ENCODE measurements around the gene R3HDM2.

R3HDM2 gene

DNA sequence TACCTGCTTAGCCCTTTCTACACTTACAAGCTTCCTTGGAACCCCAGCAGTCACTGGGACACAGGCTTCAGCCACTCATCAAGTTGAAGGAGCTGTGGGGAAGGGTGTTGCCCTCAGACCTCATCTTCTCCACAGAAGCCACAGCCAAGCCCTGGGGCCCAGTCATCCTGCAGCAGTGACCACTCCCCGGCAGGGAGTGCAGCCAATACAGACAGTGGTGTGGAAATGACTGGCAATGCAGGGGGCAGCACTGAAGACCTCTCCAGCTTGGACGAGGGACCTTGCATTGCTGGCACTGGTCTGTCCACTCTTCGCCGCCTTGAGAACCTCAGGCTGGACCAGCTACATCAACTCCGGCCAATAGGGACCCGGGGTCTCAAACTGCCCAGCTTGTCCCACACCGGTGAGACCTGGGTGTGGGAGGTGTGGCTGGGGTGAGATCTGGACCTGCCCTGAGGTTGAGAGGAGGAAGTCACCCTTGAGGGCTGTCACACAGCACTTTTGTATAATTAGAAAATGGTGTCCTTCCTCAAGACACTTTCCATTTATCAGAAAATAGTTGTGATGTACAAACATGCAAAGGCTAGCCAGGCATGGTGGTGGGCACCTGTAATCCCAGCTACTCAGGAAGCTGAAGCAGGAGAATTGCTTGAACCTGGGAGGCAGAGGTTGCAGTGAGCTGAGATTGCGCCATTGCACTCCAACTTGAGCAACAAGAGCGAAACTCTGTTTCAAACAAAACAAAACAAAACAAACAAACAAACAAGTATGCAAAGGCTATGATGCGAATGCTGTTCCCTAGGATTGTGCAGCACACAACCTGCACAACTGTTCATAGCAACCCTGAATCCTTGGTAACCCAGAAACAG, 38.7 kb upstream of the R3HDM2 start:
- Histone ChIP-seq H3K9ac (ENCODE audit: low read depth, low read length, poor library complexity, severe bottlenecking) (no peak overlapping the region), H3K4me2 (ENCODE audit: low read depth, low read length, poor library complexity, severe bottlenecking) (no peak overlapping the region), H4K20me1 (ENCODE audit: insufficient read depth, low read length, poor library complexity, severe bottlenecking) (peaks cover 3% of the 10 kb centered on the region), H3K4me1 (ENCODE audit: insufficient read depth, low read length, poor library complexity, severe bottlenecking) (peaks cover 6% of the 10 kb centered on the region), H3K79me2 (ENCODE audit: insufficient read depth, low read length) (peaks cover 8% of the 10 kb centered on the region; the same call in 1 of the 2 replicates), H3K9me3 (ENCODE audit: insufficient read depth, low read depth, low read length) (no peaks in the 10 kb centered on the region), H3F3A (ENCODE audit: low read depth) (no peaks in the 10 kb centered on the region), H3K9me2 (replicated peaks; ENCODE audit: low read depth, low read length) (no peaks in the 10 kb centered on the region), H3K36me3 (ENCODE audit: insufficient read depth, low read length) (peaks cover 7% of the 10 kb centered on the region; the same call in 1 of the 2 replicates), H3K4me3 (ENCODE audit: low read length, poor library complexity, severe bottlenecking) (no peak overlapping the region), H2AFZ (ENCODE audit: low read length) (no peak overlapping the region), H3K27me3 (ENCODE audit: insufficient read depth, low read length, poor library complexity, severe bottlenecking) (no peaks in the 10 kb centered on the region)
- TF ChIP-seq EZH2phosphoT487 (IDR thresholded peaks at IDR 0.05; ENCODE audit: borderline replicate concordance): no peak
- no peak for TF ChIP-seq CTCF (conservative IDR thresholded peaks at IDR 0.05; ENCODE audit: low read length)

- no peaks in the 10 kb centered on the region for H3K79me2 ChIP-seq (ENCODE audit: insufficient read depth, low read length)
- no peak overlapping the region for H2AFZ ChIP-seq (ENCODE audit: low read length)
- no peaks in the 10 kb centered on the region for H3K27me3 ChIP-seq (ENCODE audit: insufficient read depth, low read length, poor library complexity, severe bottlenecking)
- H3F3A ChIP-seq (ENCODE audit: low read depth): no peaks in the 10 kb centered on the region
- TF ChIP-seq EZH2phosphoT487 (IDR thresholded peaks at IDR 0.05; ENCODE audit: borderline replicate concordance): no peak
- TF ChIP-seq CTCF (conservative IDR thresholded peaks at IDR 0.05; ENCODE audit: low read length): no peak
- no peaks in the 10 kb centered on the region for H3K9me3 ChIP-seq (ENCODE audit: insufficient read depth, low read depth, low read length)
- no peaks in the 10 kb centered on the region for H4K20me1 ChIP-seq (ENCODE audit: insufficient read depth, low read length, poor library complexity, severe bottlenecking)
- no peaks in the 10 kb centered on the region for H3K36me3 ChIP-seq (ENCODE audit: insufficient read depth, low read length)
- no peaks in the 10 kb centered on the region for H3K9me2 ChIP-seq (replicated peaks; ENCODE audit: low read depth, low read length)
- H3K4me1 ChIP-seq (ENCODE audit: insufficient read depth, low read length, poor library complexity, severe bottlenecking): peaks cover 1% of the 10 kb centered on the region
- H3K4me2 ChIP-seq (ENCODE audit: low read depth, low read length, poor library complexity, severe bottlenecking): no peak overlapping the region
- no peak overlapping the region for H3K9ac ChIP-seq (ENCODE audit: low read depth, low read length, poor library complexity, severe bottlenecking)
- no peak overlapping the region for H3K4me3 ChIP-seq (ENCODE audit: low read length, poor library complexity, severe bottlenecking)
Measured at GRCh38 chr12:57467915-57468314, 37.1 kb upstream of the R3HDM2 start.

DNA sequence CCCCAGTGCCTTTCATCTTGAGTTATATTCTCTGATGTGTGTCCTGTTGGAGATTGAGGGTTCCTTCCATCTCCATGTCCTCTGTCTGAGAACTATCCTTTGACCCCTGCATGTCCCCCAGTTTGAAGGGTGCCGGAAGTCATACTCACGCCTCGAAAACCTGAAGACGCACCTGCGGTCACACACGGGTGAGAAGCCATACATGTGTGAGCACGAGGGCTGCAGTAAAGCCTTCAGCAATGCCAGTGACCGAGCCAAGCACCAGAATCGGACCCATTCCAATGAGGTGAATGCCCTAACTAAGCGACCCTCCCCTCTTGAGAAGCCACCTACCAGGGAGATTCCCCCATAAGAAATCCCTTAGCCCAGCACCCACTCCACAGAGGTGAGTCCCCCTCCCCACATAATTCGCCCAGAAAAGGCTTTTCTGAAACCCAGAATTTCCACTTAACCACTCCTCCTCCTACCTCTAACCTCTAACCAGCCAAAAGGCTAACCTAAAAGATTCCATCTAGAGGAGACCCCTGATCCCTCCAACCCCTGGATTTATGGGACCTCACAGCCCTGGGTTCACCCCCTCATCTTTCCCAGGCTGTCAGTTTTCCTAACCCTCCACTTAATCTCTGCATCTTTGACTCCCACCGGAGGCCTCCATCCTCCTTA, 36.5 kb upstream of the R3HDM2 start:
- H4K20me1 ChIP-seq (ENCODE audit: insufficient read depth, low read length, poor library complexity, severe bottlenecking): no peaks in the 10 kb centered on the region
- no peak overlapping the region for H3K9ac ChIP-seq (ENCODE audit: low read depth, low read length, poor library complexity, severe bottlenecking)
- H3K36me3 ChIP-seq (ENCODE audit: insufficient read depth, low read length): no peaks in the 10 kb centered on the region
- H3K9me3 ChIP-seq (ENCODE audit: insufficient read depth, low read depth, low read length): no peaks in the 10 kb centered on the region
- no peaks in the 10 kb centered on the region for H3K27me3 ChIP-seq (ENCODE audit: insufficient read depth, low read length, poor library complexity, severe bottlenecking)
- H3K4me2 ChIP-seq (ENCODE audit: low read depth, low read length, poor library complexity, severe bottlenecking): no peak overlapping the region
- no peaks in the 10 kb centered on the region for H3K79me2 ChIP-seq (ENCODE audit: insufficient read depth, low read length)
- H3K4me1 ChIP-seq (ENCODE audit: insufficient read depth, low read length, poor library complexity, severe bottlenecking): peaks cover 4% of the 10 kb centered on the region
- H2AFZ ChIP-seq (ENCODE audit: low read length): no peak overlapping the region
- TF ChIP-seq CTCF (conservative IDR thresholded peaks at IDR 0.05; ENCODE audit: low read length) (no peak), EZH2phosphoT487 (IDR thresholded peaks at IDR 0.05; ENCODE audit: borderline replicate concordance) (no peak)
- no peaks in the 10 kb centered on the region for H3F3A ChIP-seq (ENCODE audit: low read depth)
- H3K9me2 ChIP-seq (replicated peaks; ENCODE audit: low read depth, low read length): no peaks in the 10 kb centered on the region
- no peak overlapping the region for H3K4me3 ChIP-seq (ENCODE audit: low read length, poor library complexity, severe bottlenecking)
